ENCODE measurements around the gene CRISPLD2. TPM values are rescaled to one million over a fixed set of nuclear protein-coding genes. Genes with fewer than 3 reads are reported as not detected.

The CRISPLD2 gene
- total RNA-seq, 2 donors from 2014 or later = 0.43 to 1.7 TPM

GRCh38 chr16:84833144-84833500 lies 13.3 kb downstream of the CRISPLD2 start:
- DNase-seq (ENCODE audit: low spot score) (no peak), ATAC-seq (no peak)
- Mint-ChIP-seq H3K36me3 (no peaks in the 10 kb centered on the region), H3K27ac (peak overlapping the region in 1 of 2 donors; percentile 27), H3K9me3 (no peaks in the 10 kb centered on the region), H3K4me3 (no peak overlapping the region), H3K27me3 (peaks cover 0 to 6% of the 10 kb centered on the region in 2 donors), H3K4me1 (ENCODE audit: low read depth in 2 of 2) (no peaks in the 10 kb centered on the region)

GRCh38 chr16:84833542-84834402 lies 14.0 kb downstream of the CRISPLD2 start:
- Mint-ChIP-seq H3K4me3 (no peak overlapping the region), H3K36me3 (no peaks in the 10 kb centered on the region), H3K27me3 (peaks cover 0 to 6% of the 10 kb centered on the region in 2 donors), H3K4me1 (ENCODE audit: low read depth in 2 of 2) (no peaks in the 10 kb centered on the region), H3K9me3 (no peaks in the 10 kb centered on the region), H3K27ac (peak overlapping the region in 1 of 2 donors; percentile 27)
- no peak for ATAC-seq
- DNase-seq (ENCODE audit: low spot score) = no peak

GRCh38 chr16:84834403-84834772 lies 14.6 kb downstream of the CRISPLD2 start:
- Mint-ChIP-seq H3K9me3 (no peaks in the 10 kb centered on the region), H3K4me1 (ENCODE audit: low read depth in 2 of 2) (no peaks in the 10 kb centered on the region), H3K27me3 (peaks cover 0 to 7% of the 10 kb centered on the region in 2 donors), H3K27ac (no peak overlapping the region), H3K4me3 (no peak overlapping the region), H3K36me3 (no peaks in the 10 kb centered on the region)
- DNase-seq (ENCODE audit: low spot score) (no peak), ATAC-seq (no peak)

GRCh38 chr16:84836234-84836647 lies 16.5 kb downstream of the CRISPLD2 start:
- peaks cover 7 to 14% of the 10 kb centered on the region in 2 donors for H3K27me3 Mint-ChIP-seq
- no peak overlapping the region for H3K4me3 Mint-ChIP-seq
- H3K27ac Mint-ChIP-seq = no peak overlapping the region
- no peaks in the 10 kb centered on the region for H3K36me3 Mint-ChIP-seq
- ATAC-seq (no peak), DNase-seq (ENCODE audit: low spot score) (no peak)
- H3K9me3 Mint-ChIP-seq = no peaks in the 10 kb centered on the region
- H3K4me1 Mint-ChIP-seq (ENCODE audit: low read depth in 2 of 2) = no peaks in the 10 kb centered on the region

GRCh38 chr16:84836967-84837366 lies 17.2 kb downstream of the CRISPLD2 start:
- no peaks in the 10 kb centered on the region for H3K9me3 Mint-ChIP-seq
- H3K4me1 Mint-ChIP-seq (ENCODE audit: low read depth in 2 of 2) = no peaks in the 10 kb centered on the region
- no peak overlapping the region for H3K4me3 Mint-ChIP-seq
- H3K27me3 Mint-ChIP-seq = peaks cover 12 to 19% of the 10 kb centered on the region in 2 donors
- no peak overlapping the region for H3K27ac Mint-ChIP-seq
- DNase-seq (ENCODE audit: low spot score) (no peak), ATAC-seq (no peak)
- no peaks in the 10 kb centered on the region for H3K36me3 Mint-ChIP-seq

GRCh38 chr16:84838383-84838948 lies 18.7 kb downstream of the CRISPLD2 start:
- no peak overlapping the region for H3K27ac Mint-ChIP-seq
- DNase-seq (ENCODE audit: low spot score) (no peak), ATAC-seq (no peak)
- H3K27me3 Mint-ChIP-seq = peaks cover 16 to 20% of the 10 kb centered on the region in 2 donors
- H3K4me3 Mint-ChIP-seq = no peak overlapping the region
- no peaks in the 10 kb centered on the region for H3K4me1 Mint-ChIP-seq (ENCODE audit: low read depth in 2 of 2)
- no peaks in the 10 kb centered on the region for H3K36me3 Mint-ChIP-seq
- H3K9me3 Mint-ChIP-seq = no peaks in the 10 kb centered on the region

GRCh38 chr16:84839054-84839453 lies 19.3 kb downstream of the CRISPLD2 start:
- no peaks in the 10 kb centered on the region for H3K4me1 Mint-ChIP-seq (ENCODE audit: low read depth in 2 of 2)
- no peak overlapping the region for H3K4me3 Mint-ChIP-seq
- peaks cover 19 to 24% of the 10 kb centered on the region in 2 donors for H3K27me3 Mint-ChIP-seq
- no peaks in the 10 kb centered on the region for H3K36me3 Mint-ChIP-seq
- H3K9me3 Mint-ChIP-seq = no peaks in the 10 kb centered on the region
- no peak for DNase-seq (ENCODE audit: low spot score)
- H3K27ac Mint-ChIP-seq = no peak overlapping the region
- no peak for ATAC-seq

- Mint-ChIP-seq H3K9me3 (no peaks in the 10 kb centered on the region), H3K27me3 (peaks cover 19 to 20% of the 10 kb centered on the region in 2 donors), H3K27ac (no peak overlapping the region), H3K4me1 (ENCODE audit: low read depth in 2 of 2) (no peaks in the 10 kb centered on the region), H3K36me3 (no peaks in the 10 kb centered on the region), H3K4me3 (no peak overlapping the region)
- ATAC-seq = no peak
- no peak for DNase-seq (ENCODE audit: low spot score)
Observed at GRCh38 chr16:84839956-84840355, 20.2 kb downstream of the CRISPLD2 start.

GRCh38 chr16:84840687-84841627 lies 21.2 kb downstream of the CRISPLD2 start:
- no peak for DNase-seq (ENCODE audit: low spot score)
- Mint-ChIP-seq H3K27me3 (peaks cover 19 to 20% of the 10 kb centered on the region in 2 donors), H3K4me1 (ENCODE audit: low read depth in 2 of 2) (no peaks in the 10 kb centered on the region), H3K27ac (no peak overlapping the region), H3K4me3 (no peak overlapping the region), H3K9me3 (no peaks in the 10 kb centered on the region), H3K36me3 (no peaks in the 10 kb centered on the region)
- no peak for ATAC-seq

- Mint-ChIP-seq H3K36me3 (no peaks in the 10 kb centered on the region), H3K9me3 (no peaks in the 10 kb centered on the region), H3K27ac (no peak overlapping the region), H3K4me3 (no peak overlapping the region), H3K4me1 (ENCODE audit: low read depth in 2 of 2) (no peaks in the 10 kb centered on the region), H3K27me3 (peaks cover 19 to 20% of the 10 kb centered on the region in 2 donors)
- ATAC-seq = no peak
- DNase-seq (ENCODE audit: low spot score) = no peak
Observed at GRCh38 chr16:84841787-84842300, 22.1 kb downstream of the CRISPLD2 start.

GRCh38 chr16:84842516-84843148 lies 22.8 kb downstream of the CRISPLD2 start:
- H3K4me3 Mint-ChIP-seq = no peak overlapping the region
- no peaks in the 10 kb centered on the region for H3K9me3 Mint-ChIP-seq
- peaks cover 19 to 20% of the 10 kb centered on the region in 2 donors for H3K27me3 Mint-ChIP-seq
- DNase-seq (ENCODE audit: low spot score) (no peak), ATAC-seq (no peak)
- H3K27ac Mint-ChIP-seq = no peak overlapping the region
- no peaks in the 10 kb centered on the region for H3K36me3 Mint-ChIP-seq
- no peaks in the 10 kb centered on the region for H3K4me1 Mint-ChIP-seq (ENCODE audit: low read depth in 2 of 2)

- Mint-ChIP-seq H3K36me3 (no peaks in the 10 kb centered on the region), H3K27me3 (peaks cover 19 to 20% of the 10 kb centered on the region in 2 donors), H3K4me3 (no peak overlapping the region), H3K4me1 (ENCODE audit: low read depth in 2 of 2) (no peaks in the 10 kb centered on the region), H3K27ac (no peak overlapping the region), H3K9me3 (no peaks in the 10 kb centered on the region)
- ATAC-seq (no peak), DNase-seq (ENCODE audit: low spot score) (no peak)
Observed at GRCh38 chr16:84843149-84844048, 23.6 kb downstream of the CRISPLD2 start.

Measured in natural killer cell treated with Interleukin-12 subunit alpha and Interleukin-12 subunit beta and Interleukin-15 and Interleukin-18, amount 100 ng/mL, for 72 hours (primary cell).